Lower leg skin (tissue), 4 donors: ENCODE measurements around the gene RC3H1. TPM values are rescaled to one million over a fixed set of nuclear protein-coding genes. Genes with fewer than 3 reads are reported as not detected.

Experiments used
- DNase-seq, 2 donors: peaks; one replicate each; pipeline ENCODE4 v3.0.0-alpha.2; 2019; ENCODE audit warnings: low spot score in 2 of 2
- H3K4me3 ChIP-seq: fragments of 200-600 bp; sonication (generic); 2 replicates; pipeline ENCODE4 v1.5.1; 2017; ENCODE audit warnings: mild to moderate bottlenecking, low read depth; ENCODE audit not compliant: poor library complexity, severe bottlenecking
- POLR2A ChIP-seq, 2 donors: fragments of 450-650 bp; IDR thresholded peaks; one replicate each; pipeline ENCODE4 v1.6.1; 2016 to 2017; ENCODE audit warnings: antibody characterized with exemption in 2 of 2, mild to moderate bottlenecking in 1 of 2, moderate library complexity in 1 of 2
- WGBS, 2 donors: methylation state at CpG; one replicate each; pipeline ENCODE4 v1.1.5; 2018; 5-methylcytosine and 5-hydroxymethylcytosine counted together
- intact Hi-C: fragments of 100-400 bp; cut with DNase I; formaldehyde crosslinking; loops from one replicate; pipeline ENCODE4 v1.15.0; 2023; ENCODE audit warnings: low total_unique reads
- total RNA-seq, 4 donors: library from RNA; depleted of rRNA; stranded (reverse); fragments of >200 nt; gene quantifications; one replicate each; pipeline ENCODE4 v1.1.0, GENCODE V29; 2016
- TF ChIP-seq, protein P1 (sequence below), 3 donors: fragments of 450-650 bp; IDR thresholded peaks; one replicate each; pipeline ENCODE4 v1.5.1; 2016; ENCODE audit warnings: antibody characterized with exemption in 3 of 3, mild to moderate bottlenecking in 3 of 3, moderate library complexity in 2 of 3

Gene RC3H1
- total RNA-seq, 4 donors from 2014 or later: 16.1 to 30.9 (median 27.0) TPM

- 94% methylated on average over 1 of the region's 1 CpG for WGBS, 2 donors
- intact Hi-C loops: no loop called here
- H3K4me3 ChIP-seq: no peak overlapping the region
- no peak for TF ChIP-seq POLR2A (IDR thresholded peaks at IDR 0.05)
- no peak for DNase-seq
Measured at GRCh38 chr1:174041369-174041768, 19.2 kb upstream of the RC3H1 start.

- intact Hi-C loops: no loop called here
- no peak overlapping the region for H3K4me3 ChIP-seq
- WGBS, 2 donors: 63 to 73% methylated on average over 2 of the region's 2 CpGs
- TF ChIP-seq, protein P1, sequence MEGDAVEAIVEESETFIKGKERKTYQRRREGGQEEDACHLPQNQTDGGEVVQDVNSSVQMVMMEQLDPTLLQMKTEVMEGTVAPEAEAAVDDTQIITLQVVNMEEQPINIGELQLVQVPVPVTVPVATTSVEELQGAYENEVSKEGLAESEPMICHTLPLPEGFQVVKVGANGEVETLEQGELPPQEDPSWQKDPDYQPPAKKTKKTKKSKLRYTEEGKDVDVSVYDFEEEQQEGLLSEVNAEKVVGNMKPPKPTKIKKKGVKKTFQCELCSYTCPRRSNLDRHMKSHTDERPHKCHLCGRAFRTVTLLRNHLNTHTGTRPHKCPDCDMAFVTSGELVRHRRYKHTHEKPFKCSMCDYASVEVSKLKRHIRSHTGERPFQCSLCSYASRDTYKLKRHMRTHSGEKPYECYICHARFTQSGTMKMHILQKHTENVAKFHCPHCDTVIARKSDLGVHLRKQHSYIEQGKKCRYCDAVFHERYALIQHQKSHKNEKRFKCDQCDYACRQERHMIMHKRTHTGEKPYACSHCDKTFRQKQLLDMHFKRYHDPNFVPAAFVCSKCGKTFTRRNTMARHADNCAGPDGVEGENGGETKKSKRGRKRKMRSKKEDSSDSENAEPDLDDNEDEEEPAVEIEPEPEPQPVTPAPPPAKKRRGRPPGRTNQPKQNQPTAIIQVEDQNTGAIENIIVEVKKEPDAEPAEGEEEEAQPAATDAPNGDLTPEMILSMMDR (IDR thresholded peaks at IDR 0.05): no peak
- TF ChIP-seq POLR2A (IDR thresholded peaks at IDR 0.05): no peak
- DNase-seq: no peak
Measured at GRCh38 chr1:174040387-174040786, 18.2 kb upstream of the RC3H1 start.

DNA sequence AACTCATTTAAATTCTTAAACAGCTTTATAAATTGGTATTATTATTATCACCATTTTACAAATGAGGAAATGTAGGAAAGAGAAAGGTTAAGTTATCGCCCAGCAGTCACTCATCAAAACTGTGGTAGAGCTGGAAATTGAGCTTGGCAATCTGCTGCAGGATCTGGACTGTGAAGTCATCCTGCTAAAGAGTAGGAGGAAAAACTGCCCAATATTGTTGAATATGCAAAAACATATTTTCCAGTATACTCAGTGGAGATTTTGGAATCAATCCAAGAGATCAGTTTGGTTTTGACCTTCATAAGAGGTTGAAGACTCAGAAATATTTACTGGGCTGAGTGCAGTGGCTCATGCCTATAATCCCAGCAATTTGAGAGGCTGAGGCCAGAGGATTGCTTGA lies 16.9 kb upstream of the RC3H1 start:
- no peak overlapping the region for H3K4me3 ChIP-seq
- no peak for DNase-seq
- 85 to 89% methylated on average over 1 of the region's 1 CpG for WGBS, 2 donors
- TF ChIP-seq, protein P1 (IDR thresholded peaks at IDR 0.05): no peak
- TF ChIP-seq POLR2A (IDR thresholded peaks at IDR 0.05): no peak
- intact Hi-C loops: no loop called here

DNA sequence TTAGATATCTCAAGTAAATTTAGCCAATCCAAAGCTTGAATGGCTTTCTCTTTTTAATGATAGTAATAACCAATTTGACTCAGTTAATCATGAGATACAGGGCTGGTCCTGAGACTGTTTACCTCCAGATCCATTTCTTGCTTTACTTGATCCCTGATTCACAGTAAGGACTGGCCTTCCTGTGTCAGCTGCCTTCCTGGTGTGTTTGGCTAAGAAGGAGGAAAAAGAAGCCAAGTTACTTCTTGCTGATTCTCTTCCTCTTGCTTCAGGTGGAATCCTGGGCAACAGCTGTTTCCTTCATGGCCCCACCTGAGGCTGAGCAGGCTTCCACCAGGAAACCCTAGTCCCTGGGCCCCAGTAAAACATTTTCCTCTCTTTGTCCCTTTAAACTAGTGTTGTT lies 14.6 kb upstream of the RC3H1 start:
- intact Hi-C loops: no loop called here
- no peak overlapping the region for H3K4me3 ChIP-seq
- no peak for TF ChIP-seq POLR2A (IDR thresholded peaks at IDR 0.05)
- TF ChIP-seq, protein P1 (IDR thresholded peaks at IDR 0.05): no peak
- no peak for DNase-seq

GRCh38 chr1:174036204-174036603 lies 14.0 kb upstream of the RC3H1 start:
- 95 to 98% methylated on average over 2 of the region's 2 CpGs for WGBS, 2 donors
- no peak overlapping the region for H3K4me3 ChIP-seq
- TF ChIP-seq POLR2A (IDR thresholded peaks at IDR 0.05): no peak
- TF ChIP-seq, protein P1 (IDR thresholded peaks at IDR 0.05): no peak
- intact Hi-C loops: no loop called here
- no peak for DNase-seq

DNA sequence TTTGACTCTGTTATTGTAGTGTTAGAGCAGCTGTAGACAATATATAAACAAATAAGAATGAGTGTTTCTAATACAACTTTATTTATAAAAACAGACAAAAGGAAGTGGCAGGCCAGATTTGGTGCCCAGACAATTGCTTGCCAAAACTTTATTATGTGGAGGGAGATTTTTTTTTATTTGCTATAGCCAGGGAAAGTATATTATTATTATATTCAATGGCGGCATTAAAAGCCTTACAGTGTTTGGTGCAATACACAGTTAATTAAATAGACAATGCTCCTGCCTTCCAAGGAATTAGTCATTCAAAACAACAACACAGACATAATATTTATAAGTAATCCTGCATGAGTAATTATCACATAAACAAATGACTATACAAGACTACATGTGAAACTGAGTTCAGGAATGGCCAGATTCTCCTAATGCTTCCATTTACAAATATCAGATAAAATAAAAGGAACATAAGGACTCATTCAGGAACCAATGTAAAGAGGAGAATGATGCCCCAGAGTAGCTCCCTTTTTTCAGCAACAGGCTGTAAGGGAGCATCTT lies 10.6 kb upstream of the RC3H1 start:
- 87 to 89% methylated on average over 1 of the region's 1 CpG for WGBS, 2 donors
- intact Hi-C loops: no loop called here
- TF ChIP-seq, protein P1 (IDR thresholded peaks at IDR 0.05): no peak
- TF ChIP-seq POLR2A (IDR thresholded peaks at IDR 0.05): no peak
- no peak for DNase-seq
- H3K4me3 ChIP-seq: no peak overlapping the region
